GM19099 (cell line): ENCODE measurements around the gene PPP1R37.

Source experiments
- POLR2A ChIP-seq: IDR thresholded peaks from 3 replicates; pipeline ENCODE4 v1.6.1; 2011; ENCODE audit warnings: low read depth; ENCODE audit not compliant: insufficient read length; ENCODE audit errors: extremely low read depth

The PPP1R37 gene

DNA sequence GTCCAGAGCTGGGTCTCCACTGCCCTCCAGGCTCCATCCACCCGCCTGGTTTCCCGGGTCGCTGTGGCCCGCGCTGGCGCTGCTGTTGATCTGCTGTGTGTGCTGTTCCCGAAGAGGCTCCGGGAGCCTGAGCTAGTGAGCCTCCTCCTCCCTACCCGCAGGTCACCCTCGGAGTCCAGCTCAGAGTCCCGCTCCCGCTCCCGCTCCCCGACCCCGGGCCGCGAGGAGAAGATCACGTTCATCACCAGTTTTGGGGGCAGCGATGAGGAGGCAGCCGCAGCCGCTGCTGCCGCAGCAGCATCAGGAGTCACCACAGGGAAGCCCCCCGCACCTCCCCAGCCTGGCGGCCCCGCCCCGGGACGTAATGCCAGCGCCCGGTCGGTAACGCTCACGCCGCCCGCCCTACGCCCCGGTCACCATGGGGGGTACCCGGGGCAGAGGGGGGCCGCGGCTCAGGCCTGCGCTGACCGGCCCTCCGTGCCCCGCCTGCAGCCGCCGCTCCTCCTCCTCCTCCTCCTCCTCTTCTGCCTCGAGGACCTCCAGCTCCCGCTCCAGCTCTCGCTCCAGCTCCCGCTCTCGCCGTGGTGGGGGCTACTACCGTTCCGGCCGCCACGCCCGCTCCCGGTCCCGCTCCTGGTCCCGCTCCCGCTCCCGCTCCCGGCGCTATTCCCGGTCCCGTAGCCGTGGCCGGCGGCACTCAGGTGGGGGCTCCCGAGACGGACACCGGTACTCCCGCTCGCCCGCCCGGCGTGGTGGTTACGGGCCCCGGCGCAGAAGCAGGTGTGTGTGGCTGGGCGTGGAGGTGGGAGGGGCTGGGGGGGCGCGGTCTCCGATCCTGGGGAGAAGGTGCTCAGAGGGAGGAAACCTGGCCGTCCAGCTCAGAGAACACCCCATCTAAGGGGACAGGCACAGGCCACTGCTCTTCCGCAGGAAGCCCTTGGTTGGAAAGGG lies 28.9 kb upstream of the PPP1R37 start:
- TF ChIP-seq POLR2A: no peak

DNA sequence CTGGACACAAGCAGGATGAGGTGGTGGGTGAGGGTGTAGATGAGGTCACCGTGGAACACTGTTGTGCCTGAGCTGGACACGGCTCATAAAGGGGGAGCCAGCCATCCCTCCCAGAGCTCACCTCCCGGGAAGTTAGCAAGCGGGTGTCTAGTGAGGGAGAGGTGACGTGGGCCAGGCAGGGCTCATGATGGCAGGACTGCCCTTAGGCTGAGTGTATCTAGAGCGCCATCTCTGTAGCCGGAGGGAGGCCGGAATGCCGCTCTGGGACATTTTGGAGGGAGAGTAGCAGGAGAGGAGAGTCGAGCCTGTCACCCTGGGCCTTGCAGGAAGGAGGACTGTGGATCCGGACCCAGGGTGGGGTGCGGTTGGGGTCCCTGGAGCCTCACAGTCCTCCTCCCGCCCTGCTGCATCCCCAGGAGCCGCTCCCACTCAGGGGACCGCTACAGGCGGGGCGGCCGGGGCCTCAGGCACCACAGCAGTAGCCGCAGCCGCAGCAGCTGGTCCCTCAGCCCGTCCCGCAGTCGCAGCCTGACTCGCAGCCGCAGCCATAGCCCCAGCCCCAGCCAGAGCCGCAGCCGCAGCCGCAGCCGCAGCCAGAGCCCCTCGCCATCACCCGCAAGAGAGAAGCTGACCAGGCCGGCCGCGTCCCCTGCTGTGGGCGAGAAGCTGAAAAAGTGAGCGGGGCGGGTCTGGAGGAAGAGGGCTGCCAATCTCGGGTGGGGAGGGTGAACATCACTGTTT lies 25.9 kb upstream of the PPP1R37 start:
- no peak for TF ChIP-seq POLR2A

- TF ChIP-seq POLR2A: no peak
Observed at GRCh38 chr19:45068041-45068440, 24.9 kb upstream of the PPP1R37 start.

GRCh38 chr19:45069056-45069455 lies 23.9 kb upstream of the PPP1R37 start:
- no peak for TF ChIP-seq POLR2A

DNA sequence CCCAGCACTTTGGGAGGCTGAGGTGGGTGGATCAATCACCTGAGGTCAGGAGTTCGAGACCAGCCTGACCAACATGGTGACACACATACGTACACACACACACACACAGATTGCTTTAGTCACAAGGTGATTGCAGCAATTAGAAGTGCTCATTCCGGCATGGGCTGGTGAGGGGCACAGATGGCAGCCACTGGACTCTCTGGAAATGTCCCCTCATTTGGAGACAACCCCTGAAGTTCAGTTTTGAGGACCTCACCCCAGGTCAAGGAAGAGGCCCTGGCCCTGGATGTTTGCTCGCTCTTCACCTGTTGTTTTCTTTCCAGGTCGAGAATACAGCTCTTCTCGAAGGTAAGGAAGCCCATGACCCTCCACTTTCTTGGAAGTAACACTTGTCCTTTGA lies 22.8 kb upstream of the PPP1R37 start:
- peak; percentile 28 for TF ChIP-seq POLR2A

DNA sequence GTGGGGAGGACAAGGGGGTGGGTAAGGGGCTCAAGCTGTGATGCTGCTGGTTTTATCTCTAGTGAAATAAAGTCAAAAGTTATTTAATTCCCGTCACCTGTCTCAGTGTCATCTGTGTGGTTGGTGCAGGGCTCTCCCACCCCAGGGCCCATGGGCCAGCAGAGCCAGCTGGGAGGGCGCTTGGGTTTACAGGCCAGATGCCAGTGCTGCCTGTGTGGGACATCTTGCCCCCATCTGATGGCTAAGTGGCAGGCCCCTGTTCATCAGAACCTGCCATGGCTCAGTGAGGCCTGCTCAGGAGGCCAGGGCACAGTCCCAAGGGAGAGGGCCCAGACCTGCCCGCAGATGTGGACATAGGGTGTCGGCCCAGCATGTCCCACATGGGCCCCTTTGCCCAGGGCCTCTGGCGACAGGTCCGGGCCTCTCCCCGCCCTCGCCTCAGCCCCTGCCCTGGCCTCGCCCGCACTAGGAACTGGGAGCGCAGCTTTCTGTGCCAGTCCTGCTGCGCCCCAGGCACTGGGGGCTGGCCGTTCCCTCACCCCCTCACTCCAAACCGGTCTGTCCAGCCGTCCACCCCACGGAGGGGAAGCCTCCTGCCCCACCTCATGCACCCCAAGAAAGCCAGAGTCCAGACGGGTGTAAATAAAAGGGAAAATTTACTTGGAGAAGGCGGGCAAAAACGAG lies 22.0 kb upstream of the PPP1R37 start:
- no peak for TF ChIP-seq POLR2A

DNA sequence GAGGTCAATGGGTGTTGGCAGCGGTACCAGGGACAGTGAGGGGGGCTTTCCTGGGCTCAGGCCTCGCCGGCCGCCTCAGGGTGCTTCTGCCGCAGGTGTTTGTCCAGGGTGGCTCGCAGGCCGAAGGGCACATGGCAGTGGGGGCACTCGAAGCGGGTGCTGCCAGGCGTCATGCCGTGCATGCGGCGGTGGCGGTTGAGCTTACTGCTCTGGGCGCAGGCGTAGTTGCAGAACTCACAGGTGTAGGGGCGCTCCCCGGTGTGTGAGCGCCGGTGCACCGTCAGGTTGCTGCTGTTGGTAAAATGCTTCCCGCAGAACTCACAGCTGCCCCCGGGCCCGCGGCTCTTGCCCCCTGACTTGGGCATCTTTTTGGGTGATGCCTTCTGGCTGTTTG lies 21.4 kb upstream of the PPP1R37 start:
- TF ChIP-seq POLR2A: no peak

DNA sequence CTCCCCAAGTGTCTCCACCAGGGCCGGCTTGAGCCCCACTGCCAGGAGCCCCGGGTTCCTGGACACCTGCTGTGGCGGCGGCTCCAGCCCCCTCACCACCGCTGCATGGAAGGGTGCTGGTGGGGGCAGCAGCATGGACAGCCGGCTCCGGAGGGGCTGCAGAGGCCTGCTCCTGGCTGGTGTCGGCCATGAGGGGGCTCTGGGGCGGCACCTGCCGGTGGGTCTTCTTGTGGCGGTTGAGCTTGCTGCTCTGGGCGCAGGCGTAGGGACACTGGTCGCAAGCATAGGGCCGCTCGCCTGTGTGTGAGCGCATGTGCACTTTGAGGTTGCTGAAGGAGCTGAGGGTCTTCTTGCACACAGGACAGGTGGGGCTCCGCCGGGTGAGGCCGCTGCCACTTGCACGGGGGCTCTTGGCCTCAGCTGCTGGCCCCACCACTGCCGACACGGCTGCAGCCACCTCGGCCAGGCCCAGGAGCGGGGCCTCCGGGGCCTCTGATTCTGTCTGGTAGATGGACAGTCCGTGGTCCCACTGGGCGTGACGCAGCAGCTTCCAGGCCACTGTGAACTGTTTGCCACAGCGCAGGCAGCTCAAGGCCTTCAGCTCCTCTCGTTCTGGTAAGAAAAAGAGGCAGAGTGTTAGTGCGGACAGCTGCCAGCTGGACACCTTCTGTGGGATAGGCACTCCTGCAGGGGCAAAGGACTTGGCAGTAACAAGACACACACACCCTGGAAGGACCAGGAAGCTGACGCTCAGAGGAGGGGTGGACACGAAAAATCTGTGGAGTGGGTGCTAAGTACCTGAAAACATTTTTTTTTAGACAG lies 20.8 kb upstream of the PPP1R37 start:
- no peak for TF ChIP-seq POLR2A

- TF ChIP-seq POLR2A: no peak
Observed at GRCh38 chr19:45074744-45075300, 18.2 kb upstream of the PPP1R37 start.

DNA sequence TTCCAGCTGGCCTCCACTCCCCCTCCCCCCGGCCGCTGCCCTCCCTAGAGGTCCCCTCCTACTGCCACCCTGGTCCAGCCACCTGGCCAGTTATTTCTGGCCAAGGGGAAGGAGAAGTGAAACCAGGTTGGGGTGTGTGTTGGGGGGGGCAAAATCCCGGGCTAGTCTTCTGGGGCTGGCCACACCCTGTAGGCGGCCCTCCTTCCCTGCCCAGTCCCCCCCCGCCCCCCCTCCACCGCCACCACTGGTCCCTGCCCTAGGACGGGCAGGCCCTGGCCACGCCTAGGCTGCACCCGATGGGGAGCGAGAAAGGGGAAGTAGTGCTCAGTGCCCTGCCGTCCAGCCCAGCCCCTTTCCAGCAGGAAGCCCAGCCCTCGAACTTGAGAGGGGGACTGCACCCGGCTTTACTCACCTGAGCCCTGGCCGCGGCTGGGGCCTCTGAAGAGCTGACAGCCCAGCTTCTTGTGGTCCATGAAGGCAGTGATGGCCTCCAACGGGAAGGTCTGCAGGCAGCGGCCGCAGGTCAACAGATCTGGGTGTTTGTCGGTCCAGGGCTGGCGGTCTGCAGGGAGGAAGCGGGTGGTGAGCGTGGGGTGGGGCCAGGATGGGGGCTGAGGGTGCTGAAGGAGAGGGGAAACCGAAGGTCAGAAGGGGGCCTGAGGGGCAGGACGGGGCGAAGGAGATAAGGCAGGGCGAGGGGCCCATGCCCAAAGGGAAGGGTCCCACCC lies 17.5 kb upstream of the PPP1R37 start:
- peak; percentile 72 for TF ChIP-seq POLR2A

DNA sequence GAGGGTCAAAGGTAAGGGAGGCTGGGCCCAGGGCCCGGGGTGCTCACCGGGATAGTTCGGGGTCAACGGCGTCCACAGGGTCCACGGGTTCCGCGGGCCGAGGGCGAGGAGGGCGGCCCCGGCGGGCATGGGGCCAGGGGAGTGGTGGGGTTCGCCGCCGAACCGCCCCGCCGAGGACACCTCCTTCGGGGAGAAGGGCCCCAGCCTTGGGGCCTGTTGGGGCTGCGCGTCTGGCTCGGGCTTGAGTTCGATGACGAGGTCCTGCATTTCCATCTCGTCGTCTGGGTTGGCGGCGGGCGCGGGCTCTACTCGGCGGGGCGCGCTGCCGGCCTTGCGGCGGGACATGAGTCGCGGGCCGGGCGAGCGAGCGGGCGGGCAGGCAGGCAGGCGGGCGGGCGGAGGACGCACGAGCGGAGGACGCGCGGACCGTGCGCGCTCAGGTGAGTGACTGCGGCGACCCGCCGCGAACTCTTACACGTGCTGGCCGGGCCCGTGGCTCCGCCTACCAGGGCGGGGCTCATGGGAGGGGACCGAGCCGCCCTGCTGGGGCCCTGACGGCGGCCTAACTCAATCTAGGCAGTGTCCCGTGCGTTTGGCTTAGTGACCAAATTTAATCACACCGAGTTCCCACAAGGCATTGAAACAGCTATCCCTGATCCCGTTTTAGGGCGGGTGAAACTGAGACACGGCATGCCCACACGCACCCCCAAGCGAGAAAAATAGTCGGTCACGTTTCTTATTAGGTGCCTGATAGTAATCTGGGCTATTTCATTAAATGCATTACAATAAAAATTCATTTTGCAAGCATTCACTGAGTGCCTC lies 16.7 kb upstream of the PPP1R37 start, which contains the start of gene ZNF296:
Gene ZNF296, minus strand, starts transcription at position 450 of the 822 bp plus-strand sequence. Its CDS starts 105 bp downstream, at position 345.
- TF ChIP-seq POLR2A: peak; percentile 92

- no peak for TF ChIP-seq POLR2A
Observed at GRCh38 chr19:45076851-45077730, 15.9 kb upstream of the PPP1R37 start.
